ENCODE results near the gene PCYOX1L.

Gene PCYOX1L

DNA sequence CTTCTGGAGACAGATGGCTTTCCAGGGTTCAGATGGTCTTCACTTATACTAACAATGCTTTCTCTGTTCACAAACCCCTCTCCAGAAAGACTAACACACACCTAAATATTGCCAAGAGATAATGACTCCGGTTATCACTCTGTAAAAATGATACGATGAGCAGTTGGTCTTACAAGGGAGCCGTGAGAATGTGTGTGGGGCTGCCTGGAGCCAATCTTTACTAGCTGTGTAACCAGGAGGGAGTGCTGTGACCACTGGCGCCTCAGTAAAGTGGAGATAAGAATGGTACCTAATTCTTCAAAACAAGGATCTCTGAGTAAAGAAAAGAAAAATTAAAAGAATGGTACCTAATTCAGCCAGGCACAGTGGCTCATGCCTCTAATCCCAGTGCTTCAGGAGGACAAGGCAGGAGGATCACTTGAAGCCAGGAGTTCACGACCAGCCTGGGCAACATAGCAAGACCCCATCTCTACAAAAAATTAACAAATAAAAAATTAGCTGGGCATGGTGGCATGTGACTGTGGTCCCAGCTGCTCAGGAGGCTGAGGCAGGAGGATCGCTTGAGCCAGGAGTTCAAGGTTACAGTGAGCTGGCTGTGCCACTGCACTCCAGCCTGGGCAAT, 61.2 kb downstream of the PCYOX1L start:
- H3K4me3 ChIP-seq (ENCODE audit: insufficient read depth, low read depth, low read length, poor library complexity, severe bottlenecking), result no peak overlapping the region
- no peaks in the 10 kb centered on the region for H3K27me3 ChIP-seq (replicated peaks; ENCODE audit: control insufficient read depth, insufficient read depth, low read length, poor library complexity, severe bottlenecking)
- no peaks in the 10 kb centered on the region for H3K36me3 ChIP-seq (ENCODE audit: control insufficient read depth, insufficient read depth, low read length)
- H3K4me1 ChIP-seq (ENCODE audit: control insufficient read depth, insufficient read depth, low read length, poor library complexity, severe bottlenecking), result no peaks in the 10 kb centered on the region
- no peak for DNase-seq
- H3K9me3 ChIP-seq (ENCODE audit: control insufficient read depth, low read length), result no peaks in the 10 kb centered on the region
- H3K27ac ChIP-seq (ENCODE audit: insufficient read depth, low read length, poor library complexity, severe bottlenecking), result no peak overlapping the region

Measured in effector memory CD4-positive, alpha-beta T cell (primary cell).